ENCODE results near the gene ADCK1. TPM values are rescaled to one million over a fixed set of nuclear protein-coding genes. Genes with fewer than 3 reads are reported as not detected.

Gene ADCK1
- total RNA-seq, 1 donor from 2014 or later = 7.7 TPM

DNA sequence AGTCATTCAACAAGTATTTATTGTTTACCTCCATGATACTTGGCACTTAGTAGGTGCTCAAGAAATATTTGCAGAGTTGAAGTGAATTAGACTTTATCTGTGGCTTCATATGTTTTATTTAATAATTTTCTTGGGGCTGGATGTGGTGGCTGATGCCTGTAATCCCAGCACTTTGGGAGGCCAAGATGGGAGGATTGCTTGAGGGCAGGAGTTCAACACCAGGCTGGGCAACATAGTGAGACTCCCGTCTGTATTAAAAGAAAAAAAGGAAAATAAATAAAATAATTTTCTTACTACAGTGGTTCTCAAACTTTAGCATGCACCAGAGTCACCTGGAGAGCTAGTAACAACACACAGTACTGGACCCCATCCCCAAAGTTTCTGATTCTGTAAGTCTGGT, 905 bp downstream of the ADCK1 start:
- TF ChIP-seq, protein P1, sequence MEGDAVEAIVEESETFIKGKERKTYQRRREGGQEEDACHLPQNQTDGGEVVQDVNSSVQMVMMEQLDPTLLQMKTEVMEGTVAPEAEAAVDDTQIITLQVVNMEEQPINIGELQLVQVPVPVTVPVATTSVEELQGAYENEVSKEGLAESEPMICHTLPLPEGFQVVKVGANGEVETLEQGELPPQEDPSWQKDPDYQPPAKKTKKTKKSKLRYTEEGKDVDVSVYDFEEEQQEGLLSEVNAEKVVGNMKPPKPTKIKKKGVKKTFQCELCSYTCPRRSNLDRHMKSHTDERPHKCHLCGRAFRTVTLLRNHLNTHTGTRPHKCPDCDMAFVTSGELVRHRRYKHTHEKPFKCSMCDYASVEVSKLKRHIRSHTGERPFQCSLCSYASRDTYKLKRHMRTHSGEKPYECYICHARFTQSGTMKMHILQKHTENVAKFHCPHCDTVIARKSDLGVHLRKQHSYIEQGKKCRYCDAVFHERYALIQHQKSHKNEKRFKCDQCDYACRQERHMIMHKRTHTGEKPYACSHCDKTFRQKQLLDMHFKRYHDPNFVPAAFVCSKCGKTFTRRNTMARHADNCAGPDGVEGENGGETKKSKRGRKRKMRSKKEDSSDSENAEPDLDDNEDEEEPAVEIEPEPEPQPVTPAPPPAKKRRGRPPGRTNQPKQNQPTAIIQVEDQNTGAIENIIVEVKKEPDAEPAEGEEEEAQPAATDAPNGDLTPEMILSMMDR (IDR thresholded peaks at IDR 0.05) = no peak
- Mint-ChIP-seq H3K36me3 (ENCODE audit: low read depth) (no peaks in the 10 kb centered on the region), H3K27me3 (ENCODE audit: low read depth) (no peaks in the 10 kb centered on the region), H3K9me3 (ENCODE audit: low read depth) (no peaks in the 10 kb centered on the region), H3K4me1 (ENCODE audit: low read depth) (peaks cover 10% of the 10 kb centered on the region), H3K27ac (ENCODE audit: unreplicated experiment) (no peak overlapping the region), H3K4me3 (ENCODE audit: unreplicated experiment) (peak overlapping the region; percentile 87)
- no peak for DNase-seq (ENCODE audit: low spot score)

DNA sequence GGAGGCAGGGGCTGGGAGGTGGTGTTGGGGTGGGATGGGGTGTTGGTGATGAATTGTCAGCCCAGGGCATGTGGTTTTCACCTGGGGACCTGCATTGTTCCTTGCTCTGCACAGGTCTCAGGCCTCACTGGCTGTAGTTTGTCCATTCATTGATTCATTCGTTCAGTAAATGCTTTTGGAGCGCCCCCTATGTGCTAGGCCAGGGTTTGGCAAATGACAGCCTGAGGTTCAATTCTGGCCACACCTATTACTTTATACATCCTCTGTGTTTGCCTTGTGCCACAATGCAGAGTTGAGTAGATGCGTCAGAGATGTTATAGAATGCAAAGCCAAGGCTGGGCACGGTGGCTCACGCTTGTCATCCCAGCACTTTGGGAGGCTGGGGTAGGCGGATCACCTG, 4.7 kb downstream of the ADCK1 start:
- peak; percentile 39 for DNase-seq (ENCODE audit: low spot score)
- no peaks in the 10 kb centered on the region for H3K27me3 Mint-ChIP-seq (ENCODE audit: low read depth)
- TF ChIP-seq, protein P1 (IDR thresholded peaks at IDR 0.05) = peak; percentile 31
- H3K4me1 Mint-ChIP-seq (ENCODE audit: low read depth) = peaks cover 8% of the 10 kb centered on the region
- no peak overlapping the region for H3K4me3 Mint-ChIP-seq (ENCODE audit: unreplicated experiment)
- H3K36me3 Mint-ChIP-seq (ENCODE audit: low read depth) = peaks cover 2% of the 10 kb centered on the region
- H3K27ac Mint-ChIP-seq (ENCODE audit: unreplicated experiment) = no peak overlapping the region
- H3K9me3 Mint-ChIP-seq (ENCODE audit: low read depth) = no peaks in the 10 kb centered on the region

DNA sequence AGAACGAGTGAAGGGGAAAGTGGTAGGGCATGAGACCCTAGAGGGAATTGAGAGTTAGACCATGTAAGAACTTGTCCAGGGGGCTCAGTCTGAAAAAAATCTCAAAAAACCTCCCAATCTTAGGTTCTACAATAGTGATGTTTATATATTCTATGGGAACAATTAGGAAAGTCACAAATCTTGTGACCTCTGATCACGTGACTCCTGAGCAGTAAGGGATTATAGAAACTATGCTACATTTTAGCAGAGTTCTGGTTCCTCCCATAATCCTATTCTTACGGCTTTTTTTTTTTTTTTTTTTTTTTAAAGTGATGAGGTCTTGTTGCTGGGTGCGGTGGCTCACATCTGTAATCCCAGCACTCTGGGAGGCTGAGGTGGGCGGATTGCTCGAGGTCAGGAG, 5.8 kb downstream of the ADCK1 start:
- Mint-ChIP-seq H3K36me3 (ENCODE audit: low read depth) (peaks cover 2% of the 10 kb centered on the region), H3K27ac (ENCODE audit: unreplicated experiment) (no peak overlapping the region)
- TF ChIP-seq, protein P1 (IDR thresholded peaks at IDR 0.05) = no peak

DNA sequence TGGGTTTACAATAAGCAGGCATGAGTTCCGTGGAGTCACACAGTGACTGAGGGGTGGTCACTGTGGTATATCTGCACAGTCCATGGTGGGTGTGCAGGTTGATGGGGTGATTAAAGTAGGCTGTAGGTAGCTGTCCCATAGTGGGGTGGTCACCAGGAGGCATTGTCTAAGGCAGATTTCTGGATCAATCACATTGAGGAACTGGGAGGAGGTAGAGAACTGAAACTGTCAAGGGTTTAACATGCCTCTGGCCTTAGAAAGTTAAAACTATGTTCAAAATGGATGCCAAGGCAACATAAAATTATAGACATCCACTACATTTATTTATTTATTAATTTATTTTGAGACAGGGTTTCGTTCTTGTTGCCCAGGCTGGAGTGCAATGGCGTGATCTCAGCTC, 8.3 kb downstream of the ADCK1 start:
- H3K9me3 Mint-ChIP-seq (ENCODE audit: low read depth) = no peaks in the 10 kb centered on the region
- no peak for DNase-seq (ENCODE audit: low spot score)
- no peak overlapping the region for H3K27ac Mint-ChIP-seq (ENCODE audit: unreplicated experiment)
- TF ChIP-seq, protein P1 (IDR thresholded peaks at IDR 0.05) = no peak
- H3K4me1 Mint-ChIP-seq (ENCODE audit: low read depth) = no peaks in the 10 kb centered on the region
- no peaks in the 10 kb centered on the region for H3K27me3 Mint-ChIP-seq (ENCODE audit: low read depth)
- no peak overlapping the region for H3K4me3 Mint-ChIP-seq (ENCODE audit: unreplicated experiment)
- H3K36me3 Mint-ChIP-seq (ENCODE audit: low read depth) = peaks cover 2% of the 10 kb centered on the region

More for the DNA sequence above, 5.8 kb downstream of the ADCK1 start:
- peaks cover 1% of the 10 kb centered on the region for H3K4me1 Mint-ChIP-seq (ENCODE audit: low read depth)
- H3K9me3 Mint-ChIP-seq (ENCODE audit: low read depth) = no peaks in the 10 kb centered on the region
- H3K27me3 Mint-ChIP-seq (ENCODE audit: low read depth) = no peaks in the 10 kb centered on the region
- no peak for DNase-seq (ENCODE audit: low spot score)
- no peak overlapping the region for H3K4me3 Mint-ChIP-seq (ENCODE audit: unreplicated experiment)

DNA sequence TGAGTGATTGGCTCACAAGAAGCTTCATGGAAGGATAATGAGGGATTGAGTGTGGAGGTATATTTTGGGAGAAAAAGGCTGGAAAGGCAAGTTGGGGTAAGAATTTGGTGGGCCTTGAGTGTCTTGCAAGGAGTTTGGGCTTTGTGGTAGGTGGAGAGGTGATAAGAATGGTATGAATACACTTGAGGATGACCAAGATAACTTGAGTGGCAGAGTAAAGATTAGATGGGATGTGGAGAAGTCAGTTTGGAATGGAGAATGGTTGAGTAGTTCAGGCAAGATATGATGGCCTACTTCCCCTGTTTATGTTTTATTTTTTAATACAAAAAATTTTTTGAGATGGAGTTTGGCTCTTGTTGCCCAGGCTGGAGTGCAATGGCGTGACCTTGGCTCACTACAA, 9.1 kb downstream of the ADCK1 start:
- DNase-seq (ENCODE audit: low spot score) = no peak
- TF ChIP-seq, protein P1 (IDR thresholded peaks at IDR 0.05) = no peak
- Mint-ChIP-seq H3K36me3 (ENCODE audit: low read depth) (peaks cover 2% of the 10 kb centered on the region), H3K27ac (ENCODE audit: unreplicated experiment) (no peak overlapping the region), H3K4me3 (ENCODE audit: unreplicated experiment) (no peak overlapping the region), H3K9me3 (ENCODE audit: low read depth) (no peaks in the 10 kb centered on the region), H3K27me3 (ENCODE audit: low read depth) (no peaks in the 10 kb centered on the region), H3K4me1 (ENCODE audit: low read depth) (no peaks in the 10 kb centered on the region)
